Fibroblast of pulmonary artery (primary cell): Measurements from ENCODE around the gene IL26.

Source experiments
- DNase-seq: peaks from one replicate; pipeline ENCODE4 v3.0.0-alpha.2; 2010; ENCODE audit warnings: low read depth
- H3K4me3 ChIP-seq: replicated peaks from 2 replicates; pipeline ENCODE4 v1.5.1; 2011; ENCODE audit warnings: low read depth, mild to moderate bottlenecking, control low read depth, low read length, moderate library complexity
- CTCF ChIP-seq: IDR thresholded peaks from 2 replicates; pipeline ENCODE4 v1.5.1; 2011; ENCODE audit warnings: mild to moderate bottlenecking, control low read depth, low read length, inconsistent platforms; ENCODE audit errors: missing control alignments

IL26 gene

GRCh38 chr12:68233498-68233897 is 7.9 kb upstream of the IL26 start:
- no peak for DNase-seq
- no peak for TF ChIP-seq CTCF
- no peak overlapping the region for H3K4me3 ChIP-seq

GRCh38 chr12:68231691-68232090 is 6.1 kb upstream of the IL26 start:
- H3K4me3 ChIP-seq = no peak overlapping the region
- no peak for DNase-seq
- TF ChIP-seq CTCF = no peak

- DNase-seq = no peak
- no peak overlapping the region for H3K4me3 ChIP-seq
- no peak for TF ChIP-seq CTCF
Measured at GRCh38 chr12:68231229-68231628, 5.6 kb upstream of the IL26 start.

- TF ChIP-seq CTCF = no peak
- DNase-seq = no peak
- no peak overlapping the region for H3K4me3 ChIP-seq
Measured at GRCh38 chr12:68229956-68230355, 4.3 kb upstream of the IL26 start.

- DNase-seq = no peak
- H3K4me3 ChIP-seq = no peak overlapping the region
- TF ChIP-seq CTCF = no peak
Measured at GRCh38 chr12:68227356-68227755, 1.7 kb upstream of the IL26 start.

- DNase-seq = peak; percentile 46
- no peak overlapping the region for H3K4me3 ChIP-seq
- no peak for TF ChIP-seq CTCF
Measured at GRCh38 chr12:68224613-68225285, 861 bp downstream of the IL26 start.

- peak overlapping the region; percentile 19 for H3K4me3 ChIP-seq
- peak; percentile 87 for TF ChIP-seq CTCF
Measured at GRCh38 chr12:68223067-68223747, 2.4 kb downstream of the IL26 start.

More at GRCh38 chr12:68223067-68223747, 2.4 kb downstream of the IL26 start:
- peak; percentile 93 for DNase-seq
